Measurements from ENCODE around the gene SLC28A3.

SLC28A3 gene

DNA sequence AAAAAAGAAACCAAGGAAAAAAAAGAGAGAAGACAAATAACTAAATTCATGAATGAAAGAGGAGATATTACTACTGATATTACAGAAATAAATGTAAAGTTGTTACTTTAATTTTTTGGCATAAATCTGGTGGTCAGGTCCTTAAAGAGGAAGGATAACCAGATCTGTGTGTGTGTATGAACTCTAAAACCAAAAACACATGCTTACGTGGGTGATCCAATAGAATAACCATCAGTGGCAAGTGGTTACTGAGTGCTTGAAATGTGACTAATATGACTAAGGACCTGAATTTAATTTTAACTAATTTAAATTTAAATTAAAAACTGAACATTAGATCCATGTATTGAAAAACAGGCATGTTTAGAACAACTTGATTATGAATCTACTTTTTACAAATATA, 10.3 kb downstream of the SLC28A3 start:
- no peaks in the 10 kb centered on the region for H3K9me3 ChIP-seq
- no peak overlapping the region for H3K4me3 ChIP-seq
- H3K36me3 ChIP-seq (replicated peaks), result no peaks in the 10 kb centered on the region
- H3K27me3 ChIP-seq (ENCODE audit: low read depth), result peaks cover 4% of the 10 kb centered on the region; the same call in 1 of the 2 replicates
- no peaks in the 10 kb centered on the region; the same call in 1 of the 2 replicates for H3K4me1 ChIP-seq
- in situ Hi-C loops (cut with MboI; ENCODE audit: low sequenced_read_pairs), result no loop called here
- DNase-seq (ENCODE audit: low spot score in 2 of 2), result no peak

DNA sequence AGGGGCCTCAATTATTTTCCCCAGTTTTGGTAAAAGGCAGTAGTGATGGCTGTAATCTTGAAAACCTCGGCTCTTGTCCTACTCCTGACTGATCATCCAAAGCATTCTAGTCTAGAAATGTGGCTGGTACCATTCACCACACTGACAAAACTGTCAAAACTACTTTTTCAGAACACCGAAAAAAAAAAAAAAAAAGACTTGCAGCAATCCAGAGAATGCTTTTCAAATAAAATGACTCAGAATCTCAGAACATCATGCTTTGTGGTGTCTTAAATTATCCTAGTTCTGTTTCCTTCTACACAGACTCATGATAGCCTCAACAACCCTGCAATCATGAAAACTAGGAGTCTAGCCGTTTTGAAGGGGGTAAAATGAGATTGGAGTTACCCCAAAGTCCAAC, 13.4 kb downstream of the SLC28A3 start:
- in situ Hi-C loops (cut with MboI; ENCODE audit: low sequenced_read_pairs), result no loop called here
- Histone ChIP-seq H3K36me3 (replicated peaks) (no peaks in the 10 kb centered on the region), H3K4me3 (no peak overlapping the region), H3K9me3 (no peaks in the 10 kb centered on the region), H3K27me3 (ENCODE audit: low read depth) (peaks cover 4% of the 10 kb centered on the region; the same call in 1 of the 2 replicates), H3K4me1 (no peaks in the 10 kb centered on the region)
- no peak for DNase-seq (ENCODE audit: low spot score in 2 of 2)

DNA sequence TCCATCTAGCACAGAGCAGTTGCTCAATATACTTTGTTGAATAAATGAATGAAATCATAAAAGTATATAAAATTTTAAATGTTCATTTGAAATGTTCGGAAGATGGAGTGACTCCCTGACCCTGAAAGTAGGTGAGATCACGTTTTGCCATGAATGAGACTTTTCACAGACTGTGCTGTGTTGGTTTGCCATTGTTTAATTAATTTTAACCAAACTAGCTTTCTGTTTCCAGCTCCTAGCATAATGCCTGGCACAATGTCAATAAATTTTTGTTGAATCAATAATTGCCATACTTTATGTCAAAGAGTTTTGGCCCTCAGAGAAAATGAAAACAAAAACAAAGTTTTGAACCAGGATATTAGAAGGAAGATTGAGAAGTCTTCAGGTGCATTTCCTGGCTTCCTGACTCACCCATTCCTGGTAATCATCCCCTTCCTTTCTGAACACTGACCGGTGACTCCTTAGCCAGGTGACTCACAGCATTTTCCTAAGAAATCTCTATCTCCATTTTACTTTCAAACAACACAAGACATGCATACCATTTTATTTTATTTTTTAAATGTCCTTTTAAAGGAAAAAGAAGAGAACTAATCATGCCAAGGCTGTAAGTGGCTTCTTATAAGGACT, 15.1 kb downstream of the SLC28A3 start:
- DNase-seq (ENCODE audit: low spot score in 2 of 2), result no peak
- Histone ChIP-seq H3K4me3 (no peak overlapping the region), H3K4me1 (no peaks in the 10 kb centered on the region), H3K9me3 (no peaks in the 10 kb centered on the region), H3K36me3 (replicated peaks) (no peaks in the 10 kb centered on the region), H3K27me3 (ENCODE audit: low read depth) (peaks cover 4% of the 10 kb centered on the region; the same call in 1 of the 2 replicates)
- in situ Hi-C loops (cut with MboI; ENCODE audit: low sequenced_read_pairs), result no loop called here

DNA sequence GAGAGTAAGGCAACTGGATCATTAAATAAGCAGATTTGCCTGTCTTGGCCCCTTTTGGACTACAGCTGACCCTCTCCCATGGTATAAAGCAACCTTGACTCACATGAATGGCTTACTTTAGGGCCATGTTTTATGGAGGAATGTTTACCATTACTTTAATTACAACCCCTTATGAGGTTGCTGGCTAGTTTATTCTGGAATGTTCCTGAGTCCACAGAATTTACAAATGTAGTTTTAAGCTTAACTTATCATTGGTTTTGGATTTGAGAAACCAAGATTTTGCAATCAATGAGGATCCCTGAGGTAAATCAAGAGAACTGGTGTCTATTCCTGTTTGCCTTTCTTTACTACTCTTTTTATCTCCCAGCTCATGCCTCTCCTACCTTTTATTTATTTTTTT, 15.7 kb downstream of the SLC28A3 start:
- Histone ChIP-seq H3K4me3 (no peak overlapping the region), H3K36me3 (replicated peaks) (no peaks in the 10 kb centered on the region), H3K9me3 (no peaks in the 10 kb centered on the region), H3K4me1 (no peaks in the 10 kb centered on the region), H3K27me3 (ENCODE audit: low read depth) (no peaks in the 10 kb centered on the region; the same call in 1 of the 2 replicates)
- no peak for DNase-seq (ENCODE audit: low spot score in 2 of 2)
- in situ Hi-C loops (cut with MboI; ENCODE audit: low sequenced_read_pairs), result loop anchor here (25.0 kb wide), 1 partner anchor 488 kb away; no protein-coding TSS in a partner anchor

DNA sequence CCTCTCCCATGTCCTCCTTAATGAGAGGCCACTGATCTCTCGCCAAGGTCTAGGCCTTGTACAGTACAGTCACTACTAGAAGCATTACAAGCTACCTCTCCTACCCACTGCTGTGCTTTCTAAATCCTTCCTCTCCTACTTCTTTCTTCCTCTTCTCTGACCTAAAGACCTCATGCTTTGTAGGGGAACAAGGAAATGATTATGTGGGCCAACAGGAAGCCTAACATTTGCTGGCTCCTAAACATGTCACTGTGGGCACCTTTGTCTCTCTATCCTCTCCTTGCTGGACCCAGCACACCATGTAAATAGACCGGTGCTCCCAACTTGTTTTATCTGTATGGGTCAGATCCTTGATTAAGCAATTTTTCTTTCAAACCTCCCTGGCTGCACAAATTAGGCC, 16.7 kb downstream of the SLC28A3 start:
- no peak for DNase-seq (ENCODE audit: low spot score in 2 of 2)
- no peaks in the 10 kb centered on the region for H3K27me3 ChIP-seq (ENCODE audit: low read depth)
- in situ Hi-C loops (cut with MboI; ENCODE audit: low sequenced_read_pairs), result loop anchor here (25.0 kb wide), 1 partner anchor 487 kb away; no protein-coding TSS in a partner anchor
- no peaks in the 10 kb centered on the region for H3K4me1 ChIP-seq
- H3K4me3 ChIP-seq, result no peak overlapping the region
- no peaks in the 10 kb centered on the region for H3K36me3 ChIP-seq (replicated peaks)
- no peaks in the 10 kb centered on the region for H3K9me3 ChIP-seq

DNA sequence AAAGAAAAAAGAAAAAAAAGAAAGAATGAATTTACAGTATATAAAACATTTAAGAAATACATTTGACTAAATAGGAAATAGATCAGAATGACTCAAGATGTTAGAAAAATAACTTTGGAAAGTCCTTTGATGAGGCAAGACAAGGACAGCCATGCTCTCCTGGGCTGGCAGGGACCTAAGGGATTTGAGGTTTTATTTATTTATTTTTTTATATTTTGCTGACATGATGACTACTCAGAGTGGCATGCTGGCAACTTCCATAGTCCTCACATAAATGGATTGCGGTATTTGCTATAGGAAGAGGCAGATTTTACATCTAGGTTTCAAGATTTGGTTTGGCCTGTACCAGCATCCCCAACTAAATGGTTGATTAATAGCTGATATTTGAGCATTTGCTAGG, 17.7 kb downstream of the SLC28A3 start:
- no peak for DNase-seq (ENCODE audit: low spot score in 2 of 2)
- H3K4me1 ChIP-seq, result no peaks in the 10 kb centered on the region
- in situ Hi-C loops (cut with MboI; ENCODE audit: low sequenced_read_pairs), result loop anchor here (25.0 kb wide), 1 partner anchor 486 kb away; no protein-coding TSS in a partner anchor
- H3K9me3 ChIP-seq, result no peaks in the 10 kb centered on the region
- no peaks in the 10 kb centered on the region for H3K36me3 ChIP-seq (replicated peaks)
- H3K27me3 ChIP-seq (ENCODE audit: low read depth), result no peaks in the 10 kb centered on the region
- no peak overlapping the region for H3K4me3 ChIP-seq

DNA sequence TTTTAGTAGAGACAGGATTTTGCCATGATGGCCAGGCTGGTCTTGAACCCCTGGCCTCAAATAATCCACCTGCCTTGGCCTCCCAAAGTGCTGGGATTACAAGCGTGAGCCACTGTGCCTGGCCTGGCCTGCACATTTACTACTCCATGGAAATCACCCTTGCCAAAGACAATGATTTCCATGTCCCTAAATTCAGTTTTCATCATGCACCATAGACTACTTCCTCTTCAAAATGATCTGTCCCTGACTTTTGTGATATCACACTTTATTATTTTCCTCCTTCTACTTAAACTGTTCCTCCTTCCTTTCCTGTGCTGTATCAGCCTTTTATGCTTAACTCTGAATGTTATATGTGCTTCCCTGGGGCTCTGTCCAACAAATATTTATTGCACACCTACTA, 20.3 kb downstream of the SLC28A3 start:
- in situ Hi-C loops (cut with MboI; ENCODE audit: low sequenced_read_pairs), result loop anchor here (25.0 kb wide), 1 partner anchor 483 kb away; no protein-coding TSS in a partner anchor
- Histone ChIP-seq H3K36me3 (replicated peaks) (no peaks in the 10 kb centered on the region), H3K4me3 (no peak overlapping the region), H3K4me1 (no peaks in the 10 kb centered on the region; the same call in 1 of the 2 replicates), H3K27me3 (ENCODE audit: low read depth) (0 out of 2 replicates have a peak, but pooled peaks cover 2% of the 10 kb centered on the region), H3K9me3 (no peaks in the 10 kb centered on the region)
- DNase-seq (ENCODE audit: low spot score in 2 of 2), result no peak

DNA sequence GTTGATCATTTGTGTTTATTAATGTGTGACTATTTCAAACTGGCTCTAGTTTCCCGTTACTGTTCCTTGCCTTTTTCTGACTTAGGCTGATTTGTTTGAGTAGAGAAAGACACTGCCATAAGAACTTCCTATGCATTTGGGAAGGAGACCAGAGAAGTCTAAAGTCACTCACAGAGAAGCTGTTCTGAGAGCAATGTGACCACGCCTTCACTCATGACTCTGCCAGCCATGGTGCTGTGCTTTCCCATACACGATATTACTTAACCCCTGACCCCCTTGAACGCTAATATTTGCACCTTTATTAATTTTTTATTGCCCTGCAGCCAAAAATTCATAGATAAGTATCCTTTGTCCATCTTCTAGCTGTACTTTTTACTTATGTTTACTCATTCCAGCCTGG, 20.9 kb downstream of the SLC28A3 start:
- in situ Hi-C loops (cut with MboI; ENCODE audit: low sequenced_read_pairs), result loop anchor here (5.0 to 25.0 kb wide), 2 partner anchors 382 to 482 kb away; no protein-coding TSS in a partner anchor
- no peaks in the 10 kb centered on the region for H3K9me3 ChIP-seq
- 0 out of 2 replicates have a peak, but pooled peaks cover 2% of the 10 kb centered on the region for H3K27me3 ChIP-seq (ENCODE audit: low read depth)
- peaks cover 2% of the 10 kb centered on the region; the same call in 1 of the 2 replicates for H3K4me1 ChIP-seq
- no peaks in the 10 kb centered on the region for H3K36me3 ChIP-seq (replicated peaks)
- no peak overlapping the region for H3K4me3 ChIP-seq
- no peak for DNase-seq (ENCODE audit: low spot score in 2 of 2)

DNA sequence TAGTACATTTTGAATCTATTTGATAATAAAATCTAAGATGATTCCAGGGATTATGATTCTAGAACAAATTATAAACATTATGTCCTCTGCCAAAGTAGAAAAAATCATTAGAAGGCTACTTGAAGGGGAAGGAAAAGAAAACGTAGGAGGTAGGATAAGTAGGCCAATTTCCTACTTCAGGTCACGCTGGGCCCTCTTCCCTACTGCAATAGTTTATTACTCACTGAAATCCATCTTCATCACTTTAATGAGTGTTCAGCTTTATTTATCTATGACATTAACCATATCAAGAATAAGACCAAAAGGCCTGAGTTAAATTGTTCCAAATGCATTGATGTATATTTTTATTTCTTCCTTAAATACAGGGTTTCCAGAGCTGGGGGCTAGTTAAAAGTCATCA, 21.6 kb downstream of the SLC28A3 start:
- Histone ChIP-seq H3K9me3 (no peaks in the 10 kb centered on the region), H3K4me3 (no peak overlapping the region), H3K27me3 (ENCODE audit: low read depth) (peaks cover 3% of the 10 kb centered on the region), H3K36me3 (replicated peaks) (no peaks in the 10 kb centered on the region), H3K4me1 (peaks cover 2% of the 10 kb centered on the region; the same call in 1 of the 2 replicates)
- DNase-seq (ENCODE audit: low spot score in 2 of 2), result no peak
- in situ Hi-C loops (cut with MboI; ENCODE audit: low sequenced_read_pairs), result loop anchor here (5.0 to 25.0 kb wide), 2 partner anchors 382 to 482 kb away; no protein-coding TSS in a partner anchor

DNA sequence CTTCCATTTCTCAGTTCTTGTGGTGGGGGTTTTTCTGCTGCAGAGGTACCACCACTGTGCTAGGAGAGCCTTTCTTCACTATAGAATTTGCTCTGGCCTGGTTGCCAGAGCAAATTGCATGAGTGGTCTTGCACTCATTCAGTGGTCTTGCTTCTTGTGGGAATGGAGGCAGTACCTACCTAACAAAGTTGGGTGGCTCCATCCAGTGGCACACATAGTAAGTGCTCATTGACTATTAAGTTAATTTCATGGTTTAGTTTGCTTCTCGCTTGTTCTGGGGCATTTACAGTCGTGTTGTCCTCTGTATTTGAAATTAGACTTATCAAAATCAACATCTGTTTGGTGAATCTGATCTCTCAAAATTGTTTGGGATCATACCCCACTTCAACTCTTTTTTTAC, 23.0 kb downstream of the SLC28A3 start:
- DNase-seq (ENCODE audit: low spot score in 2 of 2), result no peak
- no peaks in the 10 kb centered on the region for H3K36me3 ChIP-seq (replicated peaks)
- no peak overlapping the region for H3K4me3 ChIP-seq
- peaks cover 9% of the 10 kb centered on the region for H3K27me3 ChIP-seq (ENCODE audit: low read depth)
- in situ Hi-C loops (cut with MboI; ENCODE audit: low sequenced_read_pairs), result loop anchor here (5.0 to 25.0 kb wide), 2 partner anchors 380 to 480 kb away; no protein-coding TSS in a partner anchor
- peaks cover 2% of the 10 kb centered on the region; the same call in 1 of the 2 replicates for H3K4me1 ChIP-seq
- no peaks in the 10 kb centered on the region for H3K9me3 ChIP-seq

DNA sequence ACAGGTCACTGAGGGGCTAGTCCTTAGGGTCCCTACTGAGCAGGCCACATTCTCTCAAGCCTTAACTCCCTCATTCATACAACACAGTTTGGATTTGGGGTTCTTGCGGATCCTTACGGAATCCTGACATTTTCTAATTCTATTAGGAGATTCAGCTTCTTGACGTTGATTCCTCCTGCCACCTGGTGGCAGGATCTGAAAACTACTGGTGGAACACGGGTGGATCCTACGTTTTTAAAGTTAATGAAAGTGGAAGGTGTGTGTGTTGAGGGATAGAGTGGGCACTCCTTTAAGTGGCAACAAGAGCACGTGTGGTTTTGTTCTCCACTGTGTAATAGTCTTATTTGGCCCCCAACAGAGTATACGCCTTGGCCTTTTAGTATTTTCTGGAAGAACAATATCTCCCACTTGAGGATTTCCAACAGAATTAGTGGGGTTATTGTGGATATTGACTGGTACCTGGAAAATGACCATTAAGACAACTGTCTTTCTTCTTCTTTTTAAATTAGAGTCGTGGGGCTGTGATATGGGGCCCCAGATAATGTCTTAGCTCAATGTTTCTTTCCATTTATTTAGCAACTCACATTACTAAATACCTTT, 25.2 kb downstream of the SLC28A3 start:
- DNase-seq (ENCODE audit: low spot score in 2 of 2), result peak; percentile 65 to 74
- peaks cover 9% of the 10 kb centered on the region for H3K27me3 ChIP-seq (ENCODE audit: low read depth)
- no peaks in the 10 kb centered on the region for H3K9me3 ChIP-seq
- H3K36me3 ChIP-seq (replicated peaks), result no peaks in the 10 kb centered on the region
- H3K4me3 ChIP-seq, result no peak overlapping the region
- in situ Hi-C loops (cut with MboI; ENCODE audit: low sequenced_read_pairs), result loop anchor here (5.0 to 25.0 kb wide), 2 partner anchors 378 to 478 kb away; no protein-coding TSS in a partner anchor
- H3K4me1 ChIP-seq, result peaks cover 2% of the 10 kb centered on the region; the same call in 1 of the 2 replicates

DNA sequence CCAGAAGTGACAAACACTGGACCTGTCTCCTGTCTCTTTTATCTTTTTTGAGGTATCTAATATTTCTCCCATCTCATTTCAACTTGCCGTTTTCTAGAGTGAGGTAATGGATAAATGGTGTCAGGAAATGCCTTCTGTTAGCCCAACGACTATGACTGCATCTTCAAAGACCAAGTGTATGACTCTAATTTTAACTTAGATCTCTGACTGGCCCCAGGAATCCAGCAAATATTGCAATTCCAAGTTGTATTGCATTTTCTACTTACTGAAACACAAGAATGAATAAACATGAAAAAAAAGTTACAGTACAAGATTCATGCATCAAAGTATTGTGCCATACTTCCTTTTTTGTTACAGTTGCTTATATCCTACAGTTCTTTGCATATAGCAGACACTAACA, 26.3 kb downstream of the SLC28A3 start:
- Histone ChIP-seq H3K36me3 (replicated peaks) (no peaks in the 10 kb centered on the region), H3K27me3 (ENCODE audit: low read depth) (peaks cover 16% of the 10 kb centered on the region), H3K9me3 (no peaks in the 10 kb centered on the region), H3K4me3 (no peak overlapping the region), H3K4me1 (peaks cover 2% of the 10 kb centered on the region; the same call in 1 of the 2 replicates)
- in situ Hi-C loops (cut with MboI; ENCODE audit: low sequenced_read_pairs), result loop anchor here (25.0 kb wide), 1 partner anchor 477 kb away; no protein-coding TSS in a partner anchor
- no peak for DNase-seq (ENCODE audit: low spot score in 2 of 2)

DNA sequence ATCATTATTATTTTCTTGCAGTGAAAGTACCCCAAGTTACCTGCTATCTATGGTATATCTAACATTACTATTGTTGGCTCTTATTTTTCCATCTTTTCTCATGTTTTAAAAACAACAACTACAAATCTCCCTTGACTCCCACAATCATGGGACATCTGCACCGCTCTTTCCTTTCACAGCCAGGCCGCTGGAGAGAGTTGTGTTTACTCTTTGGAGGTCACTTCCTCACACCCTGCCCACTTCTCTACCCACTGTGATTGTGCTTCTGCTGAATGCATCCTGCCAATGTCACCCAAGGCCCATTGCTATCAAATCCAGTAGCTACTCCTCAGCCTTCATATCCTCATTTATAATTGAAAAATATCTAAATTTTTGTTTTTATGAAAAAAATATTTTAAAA, 29.7 kb downstream of the SLC28A3 start:
- Histone ChIP-seq H3K9me3 (no peaks in the 10 kb centered on the region), H3K36me3 (replicated peaks) (no peaks in the 10 kb centered on the region), H3K27me3 (ENCODE audit: low read depth) (peaks cover 23% of the 10 kb centered on the region), H3K4me3 (no peak overlapping the region), H3K4me1 (peaks cover 2% of the 10 kb centered on the region; the same call in 1 of the 2 replicates)
- no peak for DNase-seq (ENCODE audit: low spot score in 2 of 2)
- in situ Hi-C loops (cut with MboI; ENCODE audit: low sequenced_read_pairs), result loop anchor here (25.0 kb wide), 1 partner anchor 474 kb away; no protein-coding TSS in a partner anchor

Measured in HAP-1 (cell line).